Activated CD4-positive, alpha-beta memory T cell treated with anti-CD3 and anti-CD28 coated beads for 36 hours (primary cell): ENCODE results near the gene ALDH4A1. TPM values are rescaled to one million over a fixed set of nuclear protein-coding genes. Genes with fewer than 3 reads are reported as not detected.

Source experiments
- CTCF ChIA-PET: fragments of 350-600 bp; sonication (Branson Sonifier 250); formaldehyde crosslinking; loops from one replicate; lab custom pipeline; 2021; ENCODE audit warnings: antibody characterized with exemption, inconsistent platforms; lab: Charles Lee
- POLR2A ChIA-PET: fragments of 350-600 bp; sonication (Branson Sonifier 250); formaldehyde crosslinking; loops from one replicate; lab custom pipeline; 2021; ENCODE audit warnings: antibody characterized with exemption; lab: Charles Lee
- DNase-seq: peaks from one replicate; pipeline ENCODE4 v3.0.0-alpha.2; 2020
- H3K27ac Mint-ChIP-seq: one replicate; pipeline ENCODE4 v1.8.0; 2021; ENCODE audit warnings: mixed read lengths
- H3K27me3 Mint-ChIP-seq: one replicate; pipeline ENCODE4 v1.8.0; 2021; ENCODE audit warnings: mixed read lengths
- H3K36me3 Mint-ChIP-seq: one replicate; pipeline ENCODE4 v1.8.0; 2021; ENCODE audit warnings: mixed read lengths
- H3K4me1 Mint-ChIP-seq: one replicate; pipeline ENCODE4 v1.8.0; 2021; ENCODE audit warnings: low read depth, mixed read lengths
- H3K4me3 Mint-ChIP-seq: one replicate; pipeline ENCODE4 v1.8.0; 2021; ENCODE audit warnings: mild to moderate bottlenecking, mixed read lengths
- H3K9me3 Mint-ChIP-seq: one replicate; pipeline ENCODE4 v1.8.0; 2021; ENCODE audit warnings: mixed read lengths
- intact Hi-C: fragments of 100-400 bp; cut with micrococcal nuclease; formaldehyde crosslinking; loops from one replicate; pipeline ENCODE4 v1.15.1; 2023
- total RNA-seq, 2 experiments: library from RNA; stranded (reverse); gene quantifications; one replicate each; pipeline ENCODE4 v1.2.3, GENCODE V29; 2021

The ALDH4A1 gene
- total RNA-seq, 2 experiments from 2014 or later = 7.2 to 7.3 TPM

DNA sequence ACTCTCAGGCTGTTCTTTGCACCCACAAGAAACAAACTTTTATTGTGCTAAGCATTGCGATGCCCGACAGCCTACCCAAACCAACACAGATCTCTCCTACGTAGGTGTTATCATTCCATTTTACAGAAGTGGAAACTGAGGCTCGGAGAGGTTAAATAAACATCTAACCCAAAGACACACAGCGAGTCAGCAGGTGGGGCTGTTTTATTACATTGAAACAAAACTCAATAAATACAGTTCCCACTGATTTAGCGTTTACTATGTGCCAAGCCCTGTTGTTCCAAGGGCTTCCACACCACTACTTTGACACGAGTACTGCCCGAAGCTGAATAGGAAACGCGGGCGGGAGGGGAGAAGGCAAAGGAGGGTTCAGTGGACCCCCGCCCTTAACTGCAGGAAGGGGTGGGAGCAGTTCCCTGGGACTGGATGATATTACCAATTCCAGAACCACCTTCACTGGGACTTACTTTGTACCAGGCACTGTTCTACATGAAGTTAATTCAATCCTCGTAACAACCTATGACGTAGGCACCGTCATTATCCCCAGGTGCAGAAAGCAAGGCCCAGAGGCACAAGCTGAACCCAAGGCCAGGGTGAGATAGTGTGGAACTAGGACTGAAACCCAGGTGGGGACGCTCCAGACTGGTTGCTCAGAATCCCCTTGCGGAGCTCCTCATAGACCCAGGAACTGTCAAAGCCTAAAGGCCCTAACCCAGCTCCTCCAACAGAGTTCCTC lies 19.3 kb upstream of the ALDH4A1 start:
- Mint-ChIP-seq H3K36me3 (peaks cover 14% of the 10 kb centered on the region), H3K9me3 (no peaks in the 10 kb centered on the region), H3K27ac (no peak overlapping the region), H3K4me3 (no peak overlapping the region), H3K4me1 (peaks cover 35% of the 10 kb centered on the region), H3K27me3 (no peaks in the 10 kb centered on the region)
- no peak for DNase-seq
- POLR2A ChIA-PET = no interaction called here
- intact Hi-C loops = loop anchor here (10.0 kb wide), 2 partner anchors 333 to 673 kb away; partner anchors contain the start of genes EMC1 and MRTO4
- CTCF ChIA-PET = interaction anchor here (0.8 to 10.2 kb wide), 5 partner anchors 7 to 51 kb away, joined by 3 to 147 read pairs (median 5); no protein-coding TSS in a partner anchor

DNA sequence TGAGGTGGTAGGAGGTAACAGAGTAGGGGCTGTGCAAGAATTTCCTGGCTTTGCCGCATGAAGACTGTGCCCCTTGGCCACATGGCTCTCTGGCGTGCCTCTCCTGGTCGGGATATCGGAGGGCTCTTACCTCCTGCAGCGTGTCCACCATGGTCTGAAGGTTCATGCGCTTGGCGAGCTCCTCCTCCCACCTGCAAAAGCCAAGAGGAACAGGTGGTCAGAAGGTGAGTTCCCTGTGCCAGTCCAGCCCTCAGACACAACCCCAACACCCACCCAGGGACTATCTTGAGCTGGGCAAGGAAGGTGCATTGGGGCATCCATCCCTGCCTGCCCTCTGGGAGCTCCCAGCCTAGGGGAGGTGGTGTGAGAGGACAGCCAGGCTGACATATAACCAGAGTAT lies 18.6 kb upstream of the ALDH4A1 start:
- Mint-ChIP-seq H3K27ac (no peak overlapping the region), H3K27me3 (no peaks in the 10 kb centered on the region), H3K4me3 (no peak overlapping the region), H3K4me1 (peaks cover 30% of the 10 kb centered on the region), H3K9me3 (no peaks in the 10 kb centered on the region), H3K36me3 (peaks cover 15% of the 10 kb centered on the region)
- POLR2A ChIA-PET = no interaction called here
- CTCF ChIA-PET = interaction anchor here (0.8 to 10.2 kb wide), 6 partner anchors 7 to 51 kb away, joined by 3 to 147 read pairs (median 5); partner anchors contain the start of gene IFFO2
- intact Hi-C loops = loop anchor here (10.0 kb wide), 2 partner anchors 334 to 674 kb away; partner anchors contain the start of genes EMC1 and MRTO4
- no peak for DNase-seq

- intact Hi-C loops = loop anchor here (10.0 kb wide), 2 partner anchors 335 to 675 kb away; partner anchors contain the start of genes EMC1 and MRTO4
- no peak for DNase-seq
- no peak overlapping the region for H3K4me3 Mint-ChIP-seq
- ChIA-PET CTCF (interaction anchor here (1.0 kb wide), 1 partner anchor 36 kb away, joined by 3 read pairs; the partner anchor contains the start of gene IFFO2), POLR2A (no interaction called here)
- H3K27ac Mint-ChIP-seq = no peak overlapping the region
- H3K9me3 Mint-ChIP-seq = no peaks in the 10 kb centered on the region
- H3K36me3 Mint-ChIP-seq = peaks cover 10% of the 10 kb centered on the region
- H3K4me1 Mint-ChIP-seq = peaks cover 22% of the 10 kb centered on the region
- no peaks in the 10 kb centered on the region for H3K27me3 Mint-ChIP-seq
Observed at GRCh38 chr1:18919956-18920355, 17.6 kb upstream of the ALDH4A1 start.

DNA sequence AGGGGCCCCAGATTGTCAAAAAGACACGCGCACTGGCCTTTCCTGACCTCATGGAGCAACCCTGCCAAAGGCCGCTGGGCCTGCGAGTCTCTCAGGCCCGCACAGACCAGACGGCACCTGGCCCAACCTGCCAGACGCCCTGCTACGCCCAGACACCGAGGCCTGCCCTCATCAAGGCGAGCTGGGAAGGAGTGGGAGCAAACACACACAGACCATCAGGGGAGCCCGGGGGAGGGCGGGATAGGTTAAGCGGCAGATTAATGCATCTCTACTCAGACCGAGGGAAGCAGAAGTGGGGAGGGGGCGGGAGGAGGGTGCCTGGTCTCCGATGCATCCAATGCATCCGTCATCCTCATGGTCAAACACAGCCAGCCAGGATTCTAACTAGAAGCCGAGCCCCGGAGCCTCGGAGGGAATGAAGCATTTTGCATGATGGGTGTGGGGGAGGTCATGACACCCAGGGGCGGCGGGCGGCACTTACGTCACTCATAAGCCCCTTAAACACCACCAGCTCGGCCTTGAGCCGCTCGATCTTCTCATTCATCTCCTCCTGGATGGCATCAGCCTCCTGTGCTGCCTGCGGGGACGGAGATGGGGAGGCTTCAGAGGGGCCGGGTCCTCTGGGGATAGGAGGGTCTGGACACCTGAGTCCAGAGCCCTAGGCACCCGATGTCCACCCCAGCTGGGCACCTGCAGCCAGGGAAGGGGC lies 17.0 kb upstream of the ALDH4A1 start:
- no peak for DNase-seq
- Mint-ChIP-seq H3K4me1 (peaks cover 16% of the 10 kb centered on the region), H3K36me3 (peaks cover 10% of the 10 kb centered on the region), H3K27ac (no peak overlapping the region), H3K27me3 (no peaks in the 10 kb centered on the region), H3K9me3 (no peaks in the 10 kb centered on the region), H3K4me3 (no peak overlapping the region)
- ChIA-PET CTCF (no interaction called here), POLR2A (no interaction called here)
- intact Hi-C loops = no loop called here

GRCh38 chr1:18918417-18918816 lies 16.1 kb upstream of the ALDH4A1 start:
- intact Hi-C loops = no loop called here
- POLR2A ChIA-PET = no interaction called here
- H3K36me3 Mint-ChIP-seq = peaks cover 13% of the 10 kb centered on the region
- H3K4me3 Mint-ChIP-seq = no peak overlapping the region
- no peaks in the 10 kb centered on the region for H3K9me3 Mint-ChIP-seq
- no peaks in the 10 kb centered on the region for H3K27me3 Mint-ChIP-seq
- H3K4me1 Mint-ChIP-seq = peaks cover 12% of the 10 kb centered on the region
- no peak overlapping the region for H3K27ac Mint-ChIP-seq
- no peak for DNase-seq
- CTCF ChIA-PET = no interaction called here

GRCh38 chr1:18917071-18917799 lies 14.9 kb upstream of the ALDH4A1 start:
- no peak overlapping the region for H3K4me3 Mint-ChIP-seq
- ChIA-PET CTCF (interaction anchor here (5.5 kb wide), 1 partner anchor 9 kb away, joined by 147 read pairs; no protein-coding TSS in a partner anchor), POLR2A (no interaction called here)
- H3K27ac Mint-ChIP-seq = peak overlapping the region; percentile 56
- H3K4me1 Mint-ChIP-seq = peaks cover 8% of the 10 kb centered on the region
- peaks cover 21% of the 10 kb centered on the region for H3K36me3 Mint-ChIP-seq
- intact Hi-C loops = no loop called here
- H3K9me3 Mint-ChIP-seq = no peaks in the 10 kb centered on the region
- no peaks in the 10 kb centered on the region for H3K27me3 Mint-ChIP-seq
- DNase-seq = no peak

DNA sequence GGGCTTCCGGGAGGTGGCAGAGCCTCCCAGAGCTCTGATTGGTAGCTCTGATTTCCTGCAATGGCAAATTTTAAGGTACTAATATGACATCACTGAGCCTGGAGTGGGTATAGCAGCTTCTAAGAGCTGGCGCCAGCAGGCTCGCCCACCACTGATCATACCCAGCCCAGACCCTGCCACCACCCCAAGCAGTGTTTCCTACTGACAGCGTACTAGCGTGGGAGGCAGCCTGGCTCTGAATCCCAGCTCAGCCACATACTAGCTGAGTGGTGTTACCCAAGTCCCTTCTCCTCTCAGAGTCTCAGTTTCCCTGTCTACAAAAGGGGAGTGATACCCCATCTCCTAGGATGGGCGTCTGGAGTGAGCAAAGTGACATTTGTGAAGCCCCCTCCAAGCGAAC lies 13.0 kb upstream of the ALDH4A1 start:
- Mint-ChIP-seq H3K4me1 (peaks cover 8% of the 10 kb centered on the region), H3K4me3 (no peak overlapping the region), H3K27ac (peak overlapping the region; percentile 62), H3K36me3 (peaks cover 35% of the 10 kb centered on the region), H3K27me3 (no peaks in the 10 kb centered on the region), H3K9me3 (peaks cover 5% of the 10 kb centered on the region)
- POLR2A ChIA-PET = interaction anchor here (1.1 kb wide), 1 partner anchor 11 kb away, joined by 3 read pairs; no protein-coding TSS in a partner anchor
- no peak for DNase-seq
- intact Hi-C loops = no loop called here
- CTCF ChIA-PET = interaction anchor here (1.8 to 10.8 kb wide), 3 partner anchors 8 to 157 kb away, joined by 5 to 147 read pairs (median 144); no protein-coding TSS in a partner anchor

- peak overlapping the region; percentile 81 for H3K27ac Mint-ChIP-seq
- no peaks in the 10 kb centered on the region for H3K27me3 Mint-ChIP-seq
- peaks cover 17% of the 10 kb centered on the region for H3K4me1 Mint-ChIP-seq
- ChIA-PET POLR2A (interaction anchor here (0.6 to 1.2 kb wide), 5 partner anchors 10 to 162 kb away, joined by 3 to 6 read pairs (median 4); partner anchors contain the start of gene ALDH4A1), CTCF (interaction anchor here (0.6 to 10.8 kb wide), 53 partner anchors 9 to 1489 kb away, joined by 3 to 147 read pairs (median 5); partner anchors contain the start of genes ALDH4A1 and IFFO2)
- intact Hi-C loops = no loop called here
- H3K36me3 Mint-ChIP-seq = peaks cover 54% of the 10 kb centered on the region
- H3K9me3 Mint-ChIP-seq = peaks cover 14% of the 10 kb centered on the region
- DNase-seq = peak; percentile 84
- no peak overlapping the region for H3K4me3 Mint-ChIP-seq
Observed at GRCh38 chr1:18913065-18913835, 10.9 kb upstream of the ALDH4A1 start.

DNA sequence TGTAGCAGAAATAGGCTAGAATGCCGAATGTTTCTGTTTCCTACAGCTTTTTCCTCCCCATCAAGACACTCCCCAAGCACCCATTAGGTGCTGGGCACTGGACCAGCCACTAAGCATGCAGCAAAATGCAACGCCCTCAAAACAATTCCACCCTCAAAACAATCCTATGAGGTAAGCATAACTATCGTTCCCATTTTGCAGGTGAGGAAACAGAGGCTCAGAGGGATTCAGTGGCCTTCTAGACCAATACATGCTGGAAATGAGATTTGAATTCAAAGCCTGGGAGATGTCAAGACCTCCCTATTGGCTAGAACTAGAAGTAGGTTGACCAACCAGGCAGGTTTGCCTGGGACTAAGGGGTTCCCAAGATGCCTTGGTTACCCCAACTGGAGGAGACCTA lies 10.2 kb upstream of the ALDH4A1 start:
- peaks cover 58% of the 10 kb centered on the region for H3K36me3 Mint-ChIP-seq
- intact Hi-C loops = no loop called here

DNA sequence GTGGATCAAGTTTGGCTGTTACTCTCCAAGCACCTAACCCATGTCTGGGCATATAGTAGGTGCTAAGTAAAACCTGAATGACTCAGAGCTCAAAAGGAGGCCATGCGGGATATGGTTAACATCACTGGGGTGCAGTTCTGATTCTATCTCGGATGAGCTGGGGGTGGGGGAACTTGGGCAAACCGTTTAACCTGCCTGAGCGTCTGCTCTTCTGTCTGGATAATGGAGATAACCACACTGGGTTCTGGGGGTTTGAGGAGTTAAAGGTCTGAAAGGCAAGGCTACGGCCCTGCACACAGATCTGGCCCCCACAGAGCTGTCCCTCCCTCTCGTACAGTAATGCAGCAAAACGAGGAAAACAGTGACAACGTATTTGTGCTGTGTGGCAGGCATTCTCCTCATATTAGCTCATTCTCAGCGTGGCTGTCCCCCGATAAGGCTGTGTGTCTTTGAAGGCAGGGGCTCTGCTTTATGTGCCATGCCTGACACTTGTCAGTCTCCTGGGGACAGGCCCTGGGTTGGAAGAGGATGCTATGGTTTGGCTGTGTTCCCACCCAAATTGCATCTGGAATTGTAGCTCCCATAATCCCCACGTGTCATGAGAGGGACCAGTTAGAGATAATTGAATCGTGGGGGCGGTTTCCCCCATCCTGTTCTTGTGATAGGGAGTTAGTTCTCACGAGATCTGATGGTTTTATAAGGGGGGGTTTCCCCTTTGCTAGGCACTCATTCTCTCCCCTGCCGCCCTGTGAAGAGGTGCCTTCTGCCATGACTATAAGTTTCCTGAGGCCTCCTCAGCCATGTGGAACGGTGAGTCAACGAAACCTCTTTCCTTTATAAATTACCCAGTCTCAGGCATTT lies 6.8 kb upstream of the ALDH4A1 start:
- POLR2A ChIA-PET = interaction anchor here (1.3 to 2.7 kb wide), 2 partner anchors 18 to 45 kb away, joined by 3 to 14 read pairs; no protein-coding TSS in a partner anchor
- no peak overlapping the region for H3K27ac Mint-ChIP-seq
- no peaks in the 10 kb centered on the region for H3K27me3 Mint-ChIP-seq
- H3K9me3 Mint-ChIP-seq = peaks cover 14% of the 10 kb centered on the region
- CTCF ChIA-PET = interaction anchor here (0.9 to 10.8 kb wide), 20 partner anchors 10 to 258 kb away, joined by 3 to 144 read pairs (median 12); partner anchors contain the start of gene IFFO2
- intact Hi-C loops = loop anchor here (1.0 to 10.0 kb wide), 5 partner anchors 18 to 336 kb away; no protein-coding TSS in a partner anchor
- no peak overlapping the region for H3K4me3 Mint-ChIP-seq
- H3K36me3 Mint-ChIP-seq = peaks cover 58% of the 10 kb centered on the region
- peak; percentile 45 for DNase-seq
- peaks cover 15% of the 10 kb centered on the region for H3K4me1 Mint-ChIP-seq

More for the DNA sequence above, 10.2 kb upstream of the ALDH4A1 start:
- DNase-seq = no peak
- CTCF ChIA-PET = interaction anchor here (1.0 to 10.8 kb wide), 45 partner anchors 9 to 253 kb away, joined by 3 to 147 read pairs (median 6); partner anchors contain the start of genes ALDH4A1 and IFFO2
- H3K27ac Mint-ChIP-seq = no peak overlapping the region
- H3K4me3 Mint-ChIP-seq = no peak overlapping the region
- POLR2A ChIA-PET = interaction anchor here (1.2 kb wide), 2 partner anchors 10 to 42 kb away, joined by 4 to 6 read pairs; partner anchors contain the start of gene ALDH4A1
- peaks cover 14% of the 10 kb centered on the region for H3K9me3 Mint-ChIP-seq
- H3K4me1 Mint-ChIP-seq = peaks cover 17% of the 10 kb centered on the region
- no peaks in the 10 kb centered on the region for H3K27me3 Mint-ChIP-seq
